ENCODE data around the gene DAPL1. TPM values are rescaled to one million over a fixed set of nuclear protein-coding genes. Genes with fewer than 3 reads are reported as not detected.

Gene DAPL1
- total and polyA plus RNA-seq, 2 experiments from 2014 or later: not detected

DNA sequence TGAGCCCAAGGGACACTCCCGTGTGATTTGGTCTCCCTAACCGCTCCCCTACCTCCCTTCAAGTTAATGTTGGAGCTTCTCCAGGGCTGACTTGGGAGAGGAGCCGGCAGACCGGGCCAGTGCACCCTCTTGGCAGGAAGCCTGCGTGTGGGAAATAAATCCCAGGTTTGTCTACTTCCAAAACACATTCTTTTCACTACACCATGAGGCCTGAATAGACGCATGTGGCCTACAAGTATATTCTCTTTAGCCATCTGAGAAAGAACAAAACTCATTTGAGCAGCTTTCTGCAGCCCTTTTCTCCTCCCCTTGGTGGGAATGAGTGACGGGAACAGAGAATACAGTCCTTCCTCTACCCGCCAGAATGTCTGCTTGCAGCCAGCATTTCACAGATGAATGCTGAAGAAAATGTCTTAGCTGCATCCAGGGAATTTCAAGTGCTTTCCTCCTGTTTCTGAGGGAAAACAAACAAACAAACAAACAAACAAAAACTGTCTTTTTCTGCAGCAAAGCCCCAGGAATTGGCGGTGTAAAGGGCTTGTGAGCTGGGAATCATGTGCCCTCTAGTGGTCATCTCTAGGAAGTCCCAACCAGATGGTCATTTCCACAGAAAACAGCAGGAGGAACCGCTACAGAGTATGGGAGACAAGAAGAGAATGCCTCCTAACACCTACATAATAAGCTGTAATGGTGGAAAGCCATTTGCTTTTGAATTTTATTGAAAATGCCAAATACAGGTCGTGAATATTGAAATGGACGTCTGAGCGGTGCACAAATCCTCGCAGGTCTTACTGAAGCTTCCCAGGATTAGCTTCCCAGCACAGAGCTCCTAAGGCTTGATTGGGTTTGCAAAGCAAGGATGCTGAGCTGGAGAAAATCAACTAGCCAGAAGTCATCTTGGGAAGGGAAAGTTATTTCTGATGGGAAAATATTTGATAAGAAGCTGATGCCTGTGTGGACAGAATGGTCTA lies 41.2 kb upstream of the DAPL1 start:
- H3K4me3 ChIP-seq: no peak overlapping the region
- peak; percentile 77 for DNase-seq (ENCODE audit: low spot score)
- H3K36me3 ChIP-seq (replicated peaks; ENCODE audit: insufficient read depth, low read depth): no peaks in the 10 kb centered on the region
- no peaks in the 10 kb centered on the region for H3K9me2 ChIP-seq (replicated peaks; ENCODE audit: insufficient read depth)
- no peak overlapping the region for H2AFZ ChIP-seq
- TF ChIP-seq EZH2phosphoT487 (IDR thresholded peaks at IDR 0.05; ENCODE audit: low read depth, severe bottlenecking, unreplicated experiment) (no peak), EZH2 (IDR thresholded peaks at IDR 0.05; ENCODE audit: borderline replicate concordance) (no peak)
- TF ChIP-seq, protein P1, sequence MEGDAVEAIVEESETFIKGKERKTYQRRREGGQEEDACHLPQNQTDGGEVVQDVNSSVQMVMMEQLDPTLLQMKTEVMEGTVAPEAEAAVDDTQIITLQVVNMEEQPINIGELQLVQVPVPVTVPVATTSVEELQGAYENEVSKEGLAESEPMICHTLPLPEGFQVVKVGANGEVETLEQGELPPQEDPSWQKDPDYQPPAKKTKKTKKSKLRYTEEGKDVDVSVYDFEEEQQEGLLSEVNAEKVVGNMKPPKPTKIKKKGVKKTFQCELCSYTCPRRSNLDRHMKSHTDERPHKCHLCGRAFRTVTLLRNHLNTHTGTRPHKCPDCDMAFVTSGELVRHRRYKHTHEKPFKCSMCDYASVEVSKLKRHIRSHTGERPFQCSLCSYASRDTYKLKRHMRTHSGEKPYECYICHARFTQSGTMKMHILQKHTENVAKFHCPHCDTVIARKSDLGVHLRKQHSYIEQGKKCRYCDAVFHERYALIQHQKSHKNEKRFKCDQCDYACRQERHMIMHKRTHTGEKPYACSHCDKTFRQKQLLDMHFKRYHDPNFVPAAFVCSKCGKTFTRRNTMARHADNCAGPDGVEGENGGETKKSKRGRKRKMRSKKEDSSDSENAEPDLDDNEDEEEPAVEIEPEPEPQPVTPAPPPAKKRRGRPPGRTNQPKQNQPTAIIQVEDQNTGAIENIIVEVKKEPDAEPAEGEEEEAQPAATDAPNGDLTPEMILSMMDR (IDR thresholded peaks at IDR 0.05; ENCODE audit: poor library complexity): peak; percentile 93
- no peaks in the 10 kb centered on the region for H3K79me2 ChIP-seq
- H3K4me2 ChIP-seq: peak overlapping the region; percentile 72
- no peak overlapping the region for H3K27ac ChIP-seq
- H3K9me3 ChIP-seq (ENCODE audit: low read depth): no peaks in the 10 kb centered on the region
- H3K27me3 ChIP-seq: peaks cover 3% of the 10 kb centered on the region
- 40% methylated on average over 14 of the region's 14 CpGs for WGBS (ENCODE audit: low lambda C conversion rate, missing lambda C conversion rate)
- H4K20me1 ChIP-seq (ENCODE audit: insufficient read depth, poor library complexity, severe bottlenecking): no peaks in the 10 kb centered on the region
- peaks cover 6% of the 10 kb centered on the region for H3K4me1 ChIP-seq (ENCODE audit: insufficient read depth)

DNA sequence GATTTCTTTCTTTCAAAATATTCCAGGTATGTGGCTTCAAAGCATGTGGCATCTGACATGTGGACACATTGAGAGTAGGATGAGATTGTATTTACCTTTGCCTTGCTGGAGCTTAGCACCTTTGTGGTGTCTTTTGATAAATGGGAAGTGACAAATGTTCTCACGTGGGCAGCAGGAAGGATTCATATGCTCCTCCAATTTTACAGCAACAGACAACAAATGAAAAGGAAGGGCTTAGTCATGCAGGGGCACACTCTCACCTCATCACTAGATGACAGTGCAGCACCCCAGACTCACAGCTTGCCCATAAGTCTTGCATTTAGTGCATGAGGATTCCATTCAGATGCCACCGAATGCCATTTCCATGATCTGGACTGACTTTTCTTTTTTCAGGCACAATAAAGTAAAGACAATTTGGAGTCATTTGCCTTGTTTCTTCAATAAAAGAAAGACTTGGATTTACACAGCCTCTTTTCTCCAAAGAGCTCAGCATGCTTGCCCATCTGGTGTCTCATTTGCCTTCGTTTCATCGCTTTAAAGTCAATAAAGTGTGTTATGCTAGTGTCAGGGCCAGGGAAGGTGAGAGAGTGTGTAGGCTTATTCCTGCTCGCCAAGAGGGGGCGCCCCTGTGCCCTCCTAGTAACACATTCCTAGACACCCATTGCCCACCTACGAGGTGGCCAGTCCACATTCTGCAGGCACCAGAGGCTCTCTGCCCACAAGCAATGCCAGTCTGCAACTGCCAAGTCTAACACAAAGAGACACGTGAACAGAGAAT lies 39.6 kb upstream of the DAPL1 start:
- peak; percentile 19 for DNase-seq (ENCODE audit: low spot score)
- H3K4me2 ChIP-seq: no peak overlapping the region
- WGBS (ENCODE audit: low lambda C conversion rate, missing lambda C conversion rate): 50% methylated on average over 8 of the region's 8 CpGs

DNA sequence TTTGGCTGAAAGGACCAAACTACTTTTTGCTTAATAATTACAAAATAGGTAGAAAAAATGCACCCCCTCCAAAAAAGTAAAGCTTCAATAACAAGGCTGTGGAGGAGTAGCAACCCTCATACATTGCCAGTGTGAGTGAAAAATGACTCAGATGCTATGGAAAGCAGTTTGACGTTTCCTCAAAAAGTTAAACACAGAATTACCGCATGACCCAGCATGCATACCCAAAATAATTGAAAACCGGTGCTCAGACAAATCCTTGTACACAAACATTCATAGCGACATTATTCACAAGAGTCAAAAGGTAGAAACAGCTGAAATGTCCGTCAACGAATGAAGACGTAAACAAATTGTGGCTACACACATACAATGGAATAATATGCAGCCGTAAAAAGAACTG lies 38.8 kb upstream of the DAPL1 start:
- 96% methylated on average over 8 of the region's 8 CpGs for WGBS (ENCODE audit: low lambda C conversion rate, missing lambda C conversion rate)
- Histone ChIP-seq H3K27me3 (no peaks in the 10 kb centered on the region), H3K9me3 (ENCODE audit: low read depth) (no peaks in the 10 kb centered on the region), H3K4me2 (no peak overlapping the region), H3K9me2 (replicated peaks; ENCODE audit: insufficient read depth) (no peaks in the 10 kb centered on the region), H2AFZ (no peak overlapping the region), H3K36me3 (replicated peaks; ENCODE audit: insufficient read depth, low read depth) (no peaks in the 10 kb centered on the region), H3K4me1 (ENCODE audit: insufficient read depth) (peaks cover 6% of the 10 kb centered on the region), H3K27ac (no peak overlapping the region), H4K20me1 (ENCODE audit: insufficient read depth, poor library complexity, severe bottlenecking) (no peaks in the 10 kb centered on the region), H3K4me3 (no peak overlapping the region), H3K79me2 (no peaks in the 10 kb centered on the region)
- no peak for DNase-seq (ENCODE audit: low spot score)
- TF ChIP-seq EZH2phosphoT487 (IDR thresholded peaks at IDR 0.05; ENCODE audit: low read depth, severe bottlenecking, unreplicated experiment) (no peak), EZH2 (IDR thresholded peaks at IDR 0.05; ENCODE audit: borderline replicate concordance) (no peak)
- TF ChIP-seq, protein P1 (IDR thresholded peaks at IDR 0.05; ENCODE audit: poor library complexity): no peak

More for the DNA sequence above, 39.6 kb upstream of the DAPL1 start:
- H3K4me3 ChIP-seq: no peak overlapping the region
- H3K36me3 ChIP-seq (replicated peaks; ENCODE audit: insufficient read depth, low read depth): no peaks in the 10 kb centered on the region
- TF ChIP-seq, protein P1 (IDR thresholded peaks at IDR 0.05; ENCODE audit: poor library complexity): peak; percentile 20
- TF ChIP-seq EZH2 (IDR thresholded peaks at IDR 0.05; ENCODE audit: borderline replicate concordance): no peak
- peaks cover 6% of the 10 kb centered on the region for H3K4me1 ChIP-seq (ENCODE audit: insufficient read depth)
- no peaks in the 10 kb centered on the region for H4K20me1 ChIP-seq (ENCODE audit: insufficient read depth, poor library complexity, severe bottlenecking)
- no peaks in the 10 kb centered on the region for H3K9me3 ChIP-seq (ENCODE audit: low read depth)
- H3K27me3 ChIP-seq: no peaks in the 10 kb centered on the region
- H2AFZ ChIP-seq: no peak overlapping the region
- H3K9me2 ChIP-seq (replicated peaks; ENCODE audit: insufficient read depth): no peaks in the 10 kb centered on the region
- no peak overlapping the region for H3K27ac ChIP-seq
- H3K79me2 ChIP-seq: no peaks in the 10 kb centered on the region

Data from hepatocyte (in vitro differentiated cells).